Adrenal gland (tissue), 5 donors: ENCODE measurements around the gene UBA7.

Experiments used
- POLR2A ChIP-seq, 2 donors: fragments of 450-650 bp; IDR thresholded peaks; one replicate each; pipeline ENCODE4 v1.6.1; 2017; ENCODE audit warnings: antibody characterized with exemption in 2 of 2, mild to moderate bottlenecking in 2 of 2, moderate library complexity in 1 of 2
- TF ChIP-seq, protein P1 (sequence below), 6 experiments: fragments of 450-650 bp in 4 of 6; fragments of 200-600 bp in 2 of 6; sonication (generic) in 1 of 6; IDR thresholded peaks; 1 replicate in 5 of 6; 2 replicates in 1 of 6; pipeline versions ENCODE4 v1.5.1 to v1.8.0; 2016 to 2021; ENCODE audit warnings: antibody characterized with exemption in 6 of 6, mild to moderate bottlenecking in 2 of 6, moderate library complexity in 1 of 6
- donor health status: DM: no; HTN: no; CAD: no.

DNA sequence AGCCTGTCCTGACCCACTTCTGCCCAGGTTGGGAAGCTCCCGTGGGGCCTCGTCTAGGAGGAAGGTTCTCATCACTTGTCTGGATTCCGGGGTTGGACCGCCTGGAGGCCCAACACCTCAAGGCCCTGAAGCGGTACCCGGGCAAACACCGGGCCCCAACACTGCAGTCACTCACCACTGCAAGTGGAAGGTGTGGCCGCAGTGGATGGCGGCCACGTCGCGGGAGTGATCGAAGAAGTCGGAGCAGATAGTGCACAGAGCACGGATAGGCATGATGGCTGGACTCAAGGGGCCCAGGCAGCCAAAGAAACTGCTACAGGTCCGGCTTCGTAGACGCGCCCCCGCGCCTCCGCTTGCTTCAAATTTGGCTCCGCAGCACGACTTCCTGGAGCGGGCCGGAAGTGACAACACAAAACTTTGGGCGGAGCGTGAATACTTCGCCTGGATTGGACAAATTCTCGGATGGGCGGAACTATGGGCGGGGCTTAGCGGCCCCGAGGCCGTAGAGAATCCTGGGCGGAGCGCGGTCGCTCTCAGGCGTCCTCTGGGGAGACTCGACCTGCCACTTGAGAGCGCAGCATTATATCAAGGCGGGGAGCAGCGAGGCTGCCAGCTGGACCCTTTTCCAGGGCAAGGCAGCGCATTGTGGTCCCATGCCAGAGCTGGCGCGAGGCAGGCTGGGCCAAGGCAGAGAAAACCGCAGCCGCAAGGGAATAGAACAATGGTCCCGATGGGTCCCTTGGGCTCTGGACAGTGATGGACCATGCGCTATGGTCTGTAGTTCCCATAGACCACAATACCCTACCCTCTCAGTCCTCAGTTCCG lies 42.6 kb upstream of the UBA7 start, which contains the start of gene TRAIP:
- TF ChIP-seq, protein P1, sequence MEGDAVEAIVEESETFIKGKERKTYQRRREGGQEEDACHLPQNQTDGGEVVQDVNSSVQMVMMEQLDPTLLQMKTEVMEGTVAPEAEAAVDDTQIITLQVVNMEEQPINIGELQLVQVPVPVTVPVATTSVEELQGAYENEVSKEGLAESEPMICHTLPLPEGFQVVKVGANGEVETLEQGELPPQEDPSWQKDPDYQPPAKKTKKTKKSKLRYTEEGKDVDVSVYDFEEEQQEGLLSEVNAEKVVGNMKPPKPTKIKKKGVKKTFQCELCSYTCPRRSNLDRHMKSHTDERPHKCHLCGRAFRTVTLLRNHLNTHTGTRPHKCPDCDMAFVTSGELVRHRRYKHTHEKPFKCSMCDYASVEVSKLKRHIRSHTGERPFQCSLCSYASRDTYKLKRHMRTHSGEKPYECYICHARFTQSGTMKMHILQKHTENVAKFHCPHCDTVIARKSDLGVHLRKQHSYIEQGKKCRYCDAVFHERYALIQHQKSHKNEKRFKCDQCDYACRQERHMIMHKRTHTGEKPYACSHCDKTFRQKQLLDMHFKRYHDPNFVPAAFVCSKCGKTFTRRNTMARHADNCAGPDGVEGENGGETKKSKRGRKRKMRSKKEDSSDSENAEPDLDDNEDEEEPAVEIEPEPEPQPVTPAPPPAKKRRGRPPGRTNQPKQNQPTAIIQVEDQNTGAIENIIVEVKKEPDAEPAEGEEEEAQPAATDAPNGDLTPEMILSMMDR (IDR thresholded peaks at IDR 0.05): no peak
- TF ChIP-seq POLR2A (IDR thresholded peaks at IDR 0.05): peak in 1 of 2 donors; percentile 39
